ENCODE measurements around the gene SYT2.
A peak's percentile ranks its signal among the peaks of the same experiment; 100 is the strongest.
"Not testable (repeated sequence)": the region's sequence is repeated elsewhere in the genome, so short reads cannot be mapped to it uniquely, and the experiment has no call there.

The SYT2 gene

DNA sequence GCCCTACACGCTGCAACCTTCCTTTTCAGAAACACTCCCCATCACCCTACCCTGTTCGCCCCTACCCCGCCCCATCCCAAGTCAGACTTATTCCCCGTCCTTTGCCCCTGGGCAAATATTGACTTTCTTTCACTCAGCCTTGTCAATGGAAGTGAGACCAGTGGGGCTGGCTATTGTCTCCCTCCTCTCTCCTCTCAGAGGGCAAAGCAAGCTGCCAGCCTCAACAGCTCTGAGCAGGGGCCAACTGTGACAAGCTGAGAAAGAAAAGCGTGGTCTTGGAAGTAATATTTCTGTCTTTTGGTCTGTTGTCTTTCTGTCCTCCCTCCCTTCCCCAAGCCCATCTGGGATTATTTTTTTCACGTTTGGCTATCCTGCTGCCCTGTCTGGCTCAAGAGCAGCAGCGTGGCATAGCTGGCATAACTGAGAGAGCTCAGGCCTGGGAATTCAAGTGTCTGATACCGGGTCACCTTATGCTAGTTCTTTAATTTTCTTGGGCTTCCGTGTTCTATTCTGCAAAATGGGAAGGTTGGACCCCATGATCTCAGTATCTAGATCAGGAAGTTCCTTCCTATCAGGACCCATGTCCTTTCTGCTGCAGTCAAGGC, 71.5 kb downstream of the SYT2 start:
- DNase-seq = not testable (repeated sequence)

GRCh38 chr1:202638019-202638700, 72.1 kb downstream of the SYT2 start:
- no peak for DNase-seq

DNA sequence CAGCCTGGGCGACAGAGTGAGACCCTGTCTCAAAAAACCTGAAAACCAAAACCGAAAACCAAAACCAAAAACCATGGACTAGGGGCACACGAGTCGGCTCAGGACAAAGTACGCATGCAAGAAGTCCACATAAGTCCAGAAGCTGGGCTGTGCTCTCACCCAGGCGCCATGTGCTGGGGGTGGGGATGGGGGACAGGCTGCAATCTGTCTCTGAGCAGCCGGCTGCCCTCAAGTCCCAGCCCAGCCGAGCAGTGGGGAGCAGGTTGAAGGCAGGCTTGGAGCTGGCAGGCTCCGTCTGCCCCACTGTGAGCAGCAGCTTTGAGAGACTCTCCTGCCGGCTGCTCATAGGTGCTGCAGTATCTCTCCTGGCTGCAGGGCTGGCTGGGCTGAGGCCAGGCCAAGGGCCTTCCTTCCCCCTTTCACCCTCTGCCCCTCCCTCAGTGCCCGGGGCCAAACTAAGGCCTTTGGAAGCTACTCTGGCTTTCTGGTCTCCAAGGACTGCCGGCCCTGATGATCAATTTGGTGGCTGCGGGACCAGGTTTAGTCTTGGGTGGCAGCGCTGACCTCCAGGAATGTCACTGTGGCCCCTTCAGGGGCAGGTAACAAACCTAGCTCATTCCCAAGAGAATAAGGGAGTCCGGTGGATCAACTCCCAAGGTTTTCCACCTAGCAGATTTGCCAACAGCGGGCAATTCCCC, 72.8 kb downstream of the SYT2 start:
- not testable (repeated sequence) for DNase-seq

DNA sequence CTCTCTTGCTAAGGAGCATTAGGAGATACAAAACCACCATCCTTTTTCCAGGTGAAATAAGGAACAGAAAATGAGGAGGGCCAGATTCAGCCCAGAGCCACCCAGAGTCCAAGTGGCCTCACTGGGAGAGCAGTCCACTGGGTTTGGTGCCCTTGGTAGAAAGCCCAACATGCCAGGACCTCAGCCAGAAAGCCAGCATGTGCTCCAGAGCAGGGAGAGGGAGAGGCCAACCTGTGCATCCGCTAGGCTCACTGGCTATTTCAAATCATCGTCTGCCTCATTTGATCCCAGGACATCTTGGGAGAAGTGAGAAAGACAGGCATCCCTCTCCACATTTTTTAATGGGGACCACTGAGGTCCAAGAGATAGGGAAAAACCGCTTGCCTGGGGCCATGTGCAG, 74.1 kb downstream of the SYT2 start:
- not testable (repeated sequence) for DNase-seq

GRCh38 chr1:202632241-202632640, 78.0 kb downstream of the SYT2 start:
- no peak for DNase-seq

DNA sequence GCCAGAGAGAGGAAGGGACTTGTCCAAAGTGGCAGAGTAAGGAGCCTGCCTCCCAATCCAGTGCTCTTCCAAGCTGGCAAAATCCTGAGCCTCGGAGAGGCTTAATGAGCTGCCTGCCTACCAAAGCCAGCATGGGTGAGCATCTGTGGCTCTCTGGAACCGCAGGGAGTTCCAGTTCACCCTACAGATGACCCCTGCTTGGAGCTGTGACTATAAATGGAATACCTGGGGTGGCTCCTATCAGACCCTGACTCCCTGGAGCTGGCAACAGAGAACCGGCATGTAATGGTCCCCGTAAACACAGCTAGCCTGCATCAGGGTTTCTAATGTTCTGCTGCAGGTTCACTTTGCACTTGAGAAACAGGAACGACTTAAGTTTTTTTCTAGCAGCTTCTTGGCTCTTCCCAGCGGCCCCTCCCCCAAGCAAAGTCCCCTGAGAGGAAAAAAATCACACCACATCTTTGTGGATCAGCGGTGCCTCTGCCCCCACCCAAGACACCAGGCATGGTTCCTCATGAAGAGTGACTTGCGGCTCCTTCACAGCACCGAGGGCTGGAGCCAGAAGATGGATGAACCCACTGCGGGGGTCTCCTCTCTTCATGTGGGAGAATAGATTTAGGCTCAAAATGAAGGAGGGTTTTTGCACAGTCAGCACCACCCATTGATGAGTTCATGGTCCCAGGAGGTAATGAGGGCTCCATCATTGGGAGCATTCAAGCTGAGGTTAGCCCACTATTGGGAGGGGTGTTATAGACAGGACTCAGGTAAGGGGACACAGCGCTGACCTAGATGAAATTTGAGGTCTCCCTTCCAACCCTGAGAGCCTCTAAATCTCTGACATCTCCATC, 79.0 kb downstream of the SYT2 start:
- no peak for DNase-seq

DNA sequence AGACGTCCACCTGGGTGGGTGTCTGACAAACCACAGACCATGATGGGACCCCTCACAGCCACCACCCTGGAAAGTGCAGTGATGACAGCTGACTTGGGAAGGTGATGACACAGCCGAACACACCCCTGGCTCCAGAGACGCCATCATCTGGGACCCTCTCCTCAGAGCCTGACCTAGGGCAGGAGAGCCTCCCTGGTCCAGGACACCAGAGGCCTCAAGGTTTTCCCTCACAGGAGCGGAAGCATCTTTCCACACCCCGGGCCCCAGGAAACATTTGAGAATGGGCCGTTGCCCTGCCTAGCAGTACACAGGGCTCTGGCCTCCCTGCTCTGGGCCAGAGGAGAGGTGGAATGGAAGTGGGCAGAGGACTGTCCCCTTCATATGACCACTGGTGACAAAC, 79.7 kb downstream of the SYT2 start:
- DNase-seq = no peak

DNA sequence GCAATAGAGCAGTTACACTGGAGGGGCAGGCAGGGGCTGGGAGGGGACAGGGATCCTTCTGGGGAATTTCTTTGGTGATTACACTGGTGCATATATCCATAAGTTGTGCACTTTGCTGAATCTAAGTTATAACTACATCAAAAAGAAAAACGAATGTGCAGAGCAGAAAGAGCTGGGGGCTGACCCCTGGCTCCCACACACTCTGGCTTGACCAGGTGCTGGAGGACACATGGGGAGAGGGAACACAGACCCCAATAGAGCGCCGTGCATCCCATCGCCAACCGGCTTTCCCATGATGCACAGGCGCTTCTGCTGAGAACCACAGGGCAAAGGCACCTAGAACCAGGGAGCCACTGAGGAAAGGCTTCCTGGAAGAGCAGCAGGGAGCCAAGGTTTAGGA, 80.2 kb downstream of the SYT2 start:
- not testable (repeated sequence) for DNase-seq

DNA sequence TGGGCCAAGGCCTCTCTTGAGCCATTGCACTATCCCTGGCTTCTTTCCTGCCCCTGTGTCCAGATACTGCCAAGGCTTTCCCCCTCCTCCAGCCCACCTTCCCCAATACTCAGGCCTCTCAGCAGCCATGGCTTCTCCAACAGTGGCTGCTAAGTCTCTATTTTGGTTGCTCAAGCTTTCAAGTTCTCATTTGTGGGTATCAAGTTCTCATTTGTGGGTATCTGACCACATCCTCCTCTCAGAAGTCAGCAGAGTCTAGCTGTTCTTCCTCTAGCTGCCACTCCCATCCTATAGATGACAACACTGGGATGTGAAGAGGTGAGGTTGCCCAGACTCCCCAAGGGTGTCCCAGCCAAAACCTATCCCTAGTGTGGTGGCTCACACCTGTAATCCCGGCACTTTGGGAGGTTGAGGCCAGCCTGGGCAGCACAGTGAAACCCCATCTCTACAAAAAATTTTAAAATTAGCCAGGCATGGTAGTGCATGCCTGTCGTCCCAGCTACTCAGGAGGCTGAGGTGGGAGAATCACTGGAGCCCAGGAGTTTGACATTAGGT, 80.9 kb downstream of the SYT2 start:
- not testable (repeated sequence) for DNase-seq

GRCh38 chr1:202628646-202629215, 81.5 kb downstream of the SYT2 start:
- DNase-seq = no peak

- DNase-seq = no peak
These were observed 82.3 kb downstream of the SYT2 start for GRCh38 chr1:202627841-202628565.

DNA sequence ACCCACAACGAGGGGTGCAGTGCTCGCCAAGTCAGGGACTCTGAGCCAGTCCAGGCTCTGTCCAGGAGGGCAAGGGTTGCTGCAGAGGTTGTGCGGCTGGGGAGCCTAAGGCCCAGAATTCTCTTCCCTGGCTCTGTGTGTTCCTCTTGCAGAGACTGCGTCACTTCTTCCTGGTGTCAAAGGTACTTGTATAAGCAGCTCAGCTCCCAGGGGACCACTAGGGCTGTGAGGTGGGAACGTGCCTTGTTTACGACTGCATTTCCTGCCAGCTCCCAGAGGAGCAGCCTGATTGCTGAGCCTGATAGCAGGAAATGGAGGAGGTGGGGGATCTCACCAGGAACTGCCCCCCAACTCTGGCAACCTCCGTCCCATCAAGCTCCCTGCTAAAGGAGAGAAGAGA, 83.2 kb downstream of the SYT2 start:
- DNase-seq = not testable (repeated sequence)

GRCh38 chr1:202625416-202626360, 84.6 kb downstream of the SYT2 start:
- DNase-seq = peak; percentile 60

DNA sequence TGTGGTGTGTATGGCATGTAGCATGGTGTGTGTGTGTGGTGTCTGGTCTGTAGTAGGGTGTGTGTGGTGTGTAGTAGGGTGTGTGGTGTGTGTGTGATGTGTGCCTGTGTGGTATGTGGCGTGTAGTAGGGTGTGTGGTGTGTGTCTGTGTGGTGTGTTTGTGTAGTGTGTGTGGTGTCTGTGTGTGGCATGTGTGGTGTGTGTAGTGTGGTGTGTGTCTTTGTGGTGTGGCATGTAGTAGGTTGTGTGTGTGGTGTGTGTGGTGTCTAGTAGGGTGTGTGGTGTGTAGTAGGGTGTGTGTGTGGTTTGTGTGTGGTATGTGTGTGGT, 85.5 kb downstream of the SYT2 start:
- no peak for DNase-seq

DNA sequence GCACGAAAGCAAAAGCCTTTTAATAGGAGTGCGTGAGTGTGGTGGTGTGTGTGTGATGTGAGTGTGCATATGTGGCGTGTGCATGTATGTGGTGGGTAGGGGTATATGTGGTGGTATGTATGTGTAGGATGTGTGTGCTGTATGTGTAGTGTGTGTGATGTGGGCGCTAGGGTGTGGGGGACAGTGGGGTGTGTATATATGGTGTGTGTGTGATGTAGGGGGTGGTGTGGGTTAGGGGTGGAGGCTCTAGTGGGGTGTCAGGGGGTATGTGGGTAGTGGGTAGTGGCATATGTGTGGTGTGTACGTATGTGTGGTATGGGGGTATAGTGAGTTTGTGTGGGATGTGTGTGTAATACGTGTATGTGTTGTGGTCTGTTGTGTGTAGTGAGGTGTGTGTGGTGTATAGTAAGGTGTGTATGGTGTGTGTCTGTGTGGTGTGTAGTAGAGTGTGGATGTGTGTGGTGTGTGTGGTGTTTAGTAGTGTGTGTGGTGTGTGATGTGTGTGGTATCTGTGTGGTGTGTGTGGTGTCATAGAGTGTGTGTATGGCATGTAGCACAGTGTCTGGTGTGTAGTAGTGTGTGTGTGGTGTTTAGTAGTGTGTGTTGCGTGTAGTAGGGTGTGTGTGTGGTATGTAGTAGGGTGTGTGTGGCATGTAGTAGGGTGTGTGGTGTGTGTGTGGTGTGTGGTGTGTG, 86.0 kb downstream of the SYT2 start:
- no peak for DNase-seq

- DNase-seq = not testable (repeated sequence)
These were observed 86.8 kb downstream of the SYT2 start for GRCh38 chr1:202623476-202623875.

GRCh38 chr1:202623075-202623474, 87.2 kb downstream of the SYT2 start:
- peak; percentile 30 for DNase-seq

DNA sequence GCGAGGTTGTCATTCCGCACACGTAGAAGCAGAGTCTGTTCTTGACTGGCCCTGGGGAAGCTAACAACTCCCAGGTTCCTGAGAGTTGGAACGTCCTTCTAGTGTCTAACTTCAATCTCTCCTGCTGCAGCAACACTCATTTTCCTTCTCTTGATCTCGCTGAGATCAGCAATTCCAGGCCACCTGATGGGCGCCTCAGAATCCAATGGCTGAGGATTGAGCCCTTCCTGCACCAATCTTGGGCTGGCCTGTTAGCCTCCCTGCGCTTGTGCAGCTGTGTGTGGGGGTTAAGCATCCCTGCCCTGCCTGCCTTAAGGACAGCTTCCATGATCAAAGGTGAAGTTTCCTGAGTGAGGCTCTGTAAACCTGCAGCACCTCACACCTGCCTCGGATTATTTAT, 87.9 kb downstream of the SYT2 start:
- DNase-seq = no peak

GRCh38 chr1:202621446-202621845, 88.8 kb downstream of the SYT2 start:
- no peak for DNase-seq

DNA sequence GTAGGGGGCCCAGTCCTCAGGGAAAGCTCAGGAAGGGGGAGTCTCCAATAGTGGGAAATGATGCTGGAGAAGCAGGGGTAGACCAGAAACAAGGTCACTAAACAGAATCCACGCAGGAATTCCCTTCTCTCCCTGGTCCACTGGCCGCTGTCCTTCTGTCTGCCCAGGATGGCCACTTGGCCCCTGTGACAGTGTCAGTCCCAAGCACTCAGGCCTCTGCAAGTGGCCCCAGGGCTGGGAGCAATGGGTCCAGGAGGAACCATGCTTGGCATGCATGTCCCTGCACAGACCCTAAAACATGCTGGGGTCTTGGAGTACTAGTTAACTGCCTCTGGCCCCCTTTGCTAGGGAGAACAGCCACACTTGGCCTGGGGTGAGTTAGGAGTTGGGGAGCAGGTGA, 90.2 kb downstream of the SYT2 start:
- not testable (repeated sequence) for DNase-seq

All from EL (cell line).